Neural crest cell (in vitro differentiated cells): ENCODE data around the gene VPS37D. TPM values are rescaled to one million over a fixed set of nuclear protein-coding genes. Genes with fewer than 3 reads are reported as not detected.
"Not testable (repeated sequence)": the region's sequence is repeated elsewhere in the genome, so short reads cannot be mapped to it uniquely, and the experiment has no call there.

ENCODE experiments used
- DNase-seq: peaks from one replicate; pipeline ENCODE4 v3.0.0; 2021; ENCODE audit warnings: low read depth, mixed read lengths, low spot score
- H3K27ac Mint-ChIP-seq: one replicate; pipeline ENCODE4 v1.8.0; 2021; ENCODE audit warnings: mild to moderate bottlenecking, mixed read lengths; ENCODE audit not compliant: unreplicated experiment
- H3K27me3 Mint-ChIP-seq: 2 replicates; pipeline ENCODE4 v1.8.0; 2021; ENCODE audit warnings: low read depth, mild to moderate bottlenecking, mixed read lengths
- H3K36me3 Mint-ChIP-seq: 2 replicates; pipeline ENCODE4 v1.8.0; 2021; ENCODE audit warnings: low read depth, mild to moderate bottlenecking, mixed read lengths
- H3K4me1 Mint-ChIP-seq: 2 replicates; pipeline ENCODE4 v1.8.0; 2021; ENCODE audit warnings: mixed read lengths
- H3K4me3 Mint-ChIP-seq: one replicate; pipeline ENCODE4 v1.8.0; 2021; ENCODE audit warnings: mild to moderate bottlenecking, mixed read lengths
- H3K9me3 Mint-ChIP-seq: 2 replicates; pipeline ENCODE4 v1.8.0; 2021; ENCODE audit warnings: mixed read lengths
- CTCF ChIP-seq: fragments of 200-600 bp; sonication (generic); conservative IDR thresholded peaks from 2 replicates; pipeline ENCODE4 v1.5.0; 2021; ENCODE audit warnings: antibody characterized with exemption, mild to moderate bottlenecking
- total RNA-seq: library from RNA; stranded (reverse); gene quantifications from 2 replicates; pipeline ENCODE4 v1.2.1, GENCODE V29; 2021

The VPS37D gene
- total RNA-seq, 1 donor from 2014 or later, result 10.0 TPM

GRCh38 chr7:73708961-73709549 is 41.4 kb downstream of the VPS37D start:
- no peak overlapping the region for H3K4me3 Mint-ChIP-seq
- no peaks in the 10 kb centered on the region for H3K27me3 Mint-ChIP-seq
- no peaks in the 10 kb centered on the region for H3K9me3 Mint-ChIP-seq
- no peaks in the 10 kb centered on the region for H3K4me1 Mint-ChIP-seq
- no peak for TF ChIP-seq CTCF
- no peaks in the 10 kb centered on the region for H3K36me3 Mint-ChIP-seq
- no peak for DNase-seq
- H3K27ac Mint-ChIP-seq, result no peak overlapping the region

- DNase-seq, result no peak
- Mint-ChIP-seq H3K36me3 (no peaks in the 10 kb centered on the region), H3K4me3 (peak overlapping the region; percentile 21), H3K9me3 (no peaks in the 10 kb centered on the region), H3K27me3 (no peaks in the 10 kb centered on the region), H3K27ac (no peak overlapping the region), H3K4me1 (peaks cover 12% of the 10 kb centered on the region)
- TF ChIP-seq CTCF, result no peak
These were observed 45.1 kb downstream of the VPS37D start for GRCh38 chr7:73712773-73713172.

DNA sequence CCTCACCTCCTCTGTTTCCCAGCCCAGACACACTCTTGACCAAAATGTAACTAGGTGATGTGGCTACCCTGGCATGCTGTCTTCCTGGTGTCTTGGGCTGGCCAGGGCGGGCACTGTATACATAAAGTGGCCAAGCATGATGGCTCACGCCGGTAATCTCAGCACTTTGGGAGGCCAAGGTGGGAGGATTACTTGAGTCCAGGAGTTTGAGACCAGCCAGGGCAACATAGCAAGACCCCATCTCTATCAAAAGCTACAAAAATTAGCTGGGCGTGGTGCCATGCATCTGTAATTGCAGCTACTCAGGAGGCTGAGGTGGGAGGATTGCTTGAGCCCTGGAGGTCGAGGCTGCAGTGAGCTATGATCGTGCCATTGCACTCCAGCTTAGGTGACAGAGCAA is 45.7 kb downstream of the VPS37D start:
- not testable (repeated sequence) for H3K27me3 Mint-ChIP-seq

DNA sequence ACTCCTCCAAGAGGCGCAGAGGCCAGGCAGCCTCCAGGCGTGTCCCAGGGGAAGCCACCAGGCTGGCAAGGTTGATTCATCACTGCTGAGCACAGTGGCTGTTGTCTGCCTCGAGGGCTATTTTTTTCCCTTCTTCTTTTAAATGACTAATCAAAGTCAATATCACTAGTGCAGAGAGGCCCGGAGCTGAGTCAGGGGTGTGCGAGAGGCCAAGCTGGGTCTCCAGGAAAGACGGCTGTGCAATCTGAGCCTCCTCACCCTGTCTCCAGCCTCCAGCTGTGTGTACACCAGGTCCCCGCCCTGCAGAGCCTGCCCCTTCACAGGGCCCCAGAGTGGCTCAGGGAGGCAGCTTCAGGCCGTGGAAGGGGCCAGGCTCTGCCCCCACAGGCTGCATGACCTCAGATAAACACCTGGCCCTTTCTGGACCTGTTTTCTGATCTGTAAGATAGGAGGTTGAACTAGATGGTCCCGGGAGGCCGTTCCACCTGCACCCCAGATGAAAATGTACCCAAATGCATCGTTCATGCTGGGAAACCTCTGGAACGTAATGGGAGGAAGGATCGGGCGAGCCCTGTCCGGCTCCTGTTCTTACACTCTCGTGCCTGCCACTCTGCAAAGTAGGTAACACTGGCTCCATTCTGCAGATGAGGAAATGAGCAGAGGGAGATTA is 48.2 kb downstream of the VPS37D start:
- Mint-ChIP-seq H3K27ac (no peak overlapping the region), H3K4me3 (peak overlapping the region; percentile 51), H3K4me1 (peaks cover 17% of the 10 kb centered on the region), H3K27me3 (peaks cover 6% of the 10 kb centered on the region), H3K9me3 (no peaks in the 10 kb centered on the region), H3K36me3 (no peaks in the 10 kb centered on the region)
- DNase-seq, result no peak
- no peak for TF ChIP-seq CTCF

More for the DNA sequence above, 45.7 kb downstream of the VPS37D start:
- H3K36me3 Mint-ChIP-seq, DNase-seq, H3K9me3 Mint-ChIP-seq, H3K27ac Mint-ChIP-seq, H3K4me3 Mint-ChIP-seq: not testable (repeated sequence)
- peaks cover 12% of the 10 kb centered on the region for H3K4me1 Mint-ChIP-seq

DNA sequence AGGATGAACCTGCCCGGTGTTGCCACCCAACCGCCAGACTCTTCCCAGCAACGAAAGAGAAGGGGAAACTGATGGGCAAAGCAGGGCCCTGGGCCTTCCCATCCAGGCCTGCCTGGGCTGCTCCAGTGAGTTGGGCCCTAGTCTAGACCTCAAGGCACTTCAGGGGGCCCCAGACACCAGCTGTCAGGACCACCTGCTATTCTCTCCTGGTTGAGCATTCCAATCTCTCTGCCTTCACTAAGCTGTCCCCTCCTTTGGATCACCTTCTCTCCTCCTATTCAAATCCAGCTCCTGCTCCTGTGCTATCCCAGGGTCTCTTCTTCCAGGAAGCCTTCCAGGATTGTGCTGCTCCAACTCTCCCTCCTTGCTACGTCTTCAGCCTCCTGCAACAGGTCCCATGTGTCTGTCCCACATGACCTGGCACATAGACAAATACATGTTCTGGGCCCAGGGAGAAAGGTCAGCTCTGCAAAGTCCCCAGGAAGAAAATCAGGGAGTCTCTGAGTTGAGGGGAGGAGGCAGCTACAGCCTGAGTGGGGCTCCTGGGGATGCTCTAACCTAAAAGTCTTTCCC is 48.8 kb downstream of the VPS37D start:
- no peaks in the 10 kb centered on the region for H3K9me3 Mint-ChIP-seq
- peak overlapping the region; percentile 51 for H3K4me3 Mint-ChIP-seq
- no peak for DNase-seq
- H3K27ac Mint-ChIP-seq, result no peak overlapping the region
- H3K4me1 Mint-ChIP-seq, result peaks cover 17% of the 10 kb centered on the region
- no peak for TF ChIP-seq CTCF
- no peaks in the 10 kb centered on the region for H3K36me3 Mint-ChIP-seq
- H3K27me3 Mint-ChIP-seq, result peaks cover 8% of the 10 kb centered on the region
